Neural cell (in vitro differentiated cells): ENCODE measurements around the gene GLRA2. TPM values are rescaled to one million over a fixed set of nuclear protein-coding genes. Genes with fewer than 3 reads are reported as not detected.

Source experiments
- H2AFZ ChIP-seq: fragments of 200-600, 300-800 bp; sonication (generic), shearing (Covaris generic); 2 replicates; pipeline ENCODE4 v1.6.0; 2014; ENCODE audit warnings: low read depth, mild to moderate bottlenecking, antibody characterized with exemption, low read length, moderate library complexity
- H3F3A ChIP-seq: fragments of 200-600 bp; shearing (Covaris generic); 2 replicates; pipeline ENCODE4 v1.6.1; 2016; ENCODE audit warnings: mild to moderate bottlenecking, moderate library complexity, mixed read lengths, antibody characterized with exemption, low read length; ENCODE audit not compliant: insufficient read depth, poor library complexity, severe bottlenecking
- H3K27ac ChIP-seq: fragments of 200-600, 300-800 bp; sonication (generic), shearing (Covaris generic); 2 replicates; pipeline ENCODE4 v1.5.1; 2014; ENCODE audit warnings: mild to moderate bottlenecking, low read length, moderate library complexity
- H3K27me3 ChIP-seq: fragments of 300-800, 200-600 bp; sonication (generic), shearing (Covaris generic); 2 replicates; pipeline ENCODE4 v1.6.0; 2014; ENCODE audit warnings: mild to moderate bottlenecking, low read depth, low read length, moderate library complexity; ENCODE audit not compliant: insufficient read depth
- H3K36me3 ChIP-seq: fragments of 300-800, 200-600 bp; sonication (generic), shearing (Covaris generic); 2 replicates; pipeline ENCODE4 v1.5.1; 2014; ENCODE audit warnings: mild to moderate bottlenecking, antibody characterized with exemption, low read length, moderate library complexity; ENCODE audit not compliant: insufficient read depth
- H3K4me2 ChIP-seq: fragments of 300-800, 200-600 bp; sonication (generic), shearing (Covaris generic); 2 replicates; pipeline ENCODE4 v1.6.0; 2014; ENCODE audit warnings: mild to moderate bottlenecking, low read length
- H3K4me3 ChIP-seq: fragments of 300-800, 200-600 bp; sonication (generic), shearing (Covaris generic); 2 replicates; pipeline ENCODE4 v1.5.1; 2014; ENCODE audit warnings: mild to moderate bottlenecking, low read length, moderate library complexity
- H3K79me2 ChIP-seq: fragments of 200-600 bp; shearing (Covaris generic); replicated peaks from 2 replicates; pipeline ENCODE4 v1.6.0; 2014; ENCODE audit warnings: mild to moderate bottlenecking, low read length, moderate library complexity; ENCODE audit not compliant: insufficient read depth
- H3K9ac ChIP-seq: fragments of 300-800, 200-600 bp; sonication (generic), shearing (Covaris generic); 2 replicates; pipeline ENCODE4 v1.6.1; 2016; ENCODE audit warnings: mild to moderate bottlenecking, low read length, mixed read lengths
- H3K9me2 ChIP-seq: fragments of 200-600 bp; shearing (Covaris generic); 2 replicates; pipeline ENCODE4 v1.6.1; 2016; ENCODE audit warnings: mild to moderate bottlenecking, low read length, mixed read lengths; ENCODE audit not compliant: insufficient read depth
- H3K9me3 ChIP-seq: fragments of 200-600, 300-800 bp; sonication (generic), shearing (Covaris generic); 2 replicates; pipeline ENCODE4 v1.6.1; 2016; ENCODE audit warnings: mild to moderate bottlenecking, mixed run types, low read length, moderate library complexity, mixed read lengths
- H4K20me1 ChIP-seq: fragments of 200-600 bp; shearing (Covaris generic); 2 replicates; pipeline ENCODE4 v1.6.1; 2016; ENCODE audit warnings: mild to moderate bottlenecking, mixed run types; ENCODE audit not compliant: insufficient read depth
- EP300 ChIP-seq: fragments of 450-650 bp; conservative IDR thresholded peaks from 2 replicates; pipeline ENCODE4 v1.6.1; 2014; ENCODE audit warnings: antibody characterized with exemption, mild to moderate bottlenecking, moderate library complexity; ENCODE audit not compliant: poor library complexity, severe bottlenecking
- EZH2 ChIP-seq: fragments of 200-600, 300-800 bp; shearing (Covaris generic), sonication (generic); IDR thresholded peaks from 2 replicates; pipeline ENCODE4 v1.6.1; 2014; ENCODE audit warnings: antibody characterized with exemption, low read length, borderline replicate concordance, mild to moderate bottlenecking; ENCODE audit not compliant: insufficient read depth, poor library complexity, severe bottlenecking
- MXI1 ChIP-seq: fragments of 450-650 bp; conservative IDR thresholded peaks from 2 replicates; pipeline ENCODE4 v1.6.1; 2014; ENCODE audit warnings: antibody characterized with exemption, mild to moderate bottlenecking; ENCODE audit not compliant: poor library complexity, severe bottlenecking
- POLR2AphosphoS5 ChIP-seq: IDR thresholded peaks from 2 replicates; pipeline ENCODE4 v1.6.1; 2012
- RAD21 ChIP-seq: fragments of 450-650 bp; conservative IDR thresholded peaks from 2 replicates; pipeline ENCODE4 v1.6.1; 2014; ENCODE audit warnings: antibody characterized with exemption, mild to moderate bottlenecking, moderate library complexity
- SMC3 ChIP-seq: fragments of 450-650 bp; conservative IDR thresholded peaks from 2 replicates; pipeline ENCODE4 v1.6.1; 2014; ENCODE audit warnings: antibody characterized with exemption, mild to moderate bottlenecking, moderate library complexity; ENCODE audit not compliant: poor library complexity
- TAF1 ChIP-seq: IDR thresholded peaks from 2 replicates; pipeline ENCODE4 v1.6.1; 2012; ENCODE audit warnings: low read depth
- polyA plus RNA-seq: library from polyadenylated mRNA; depleted of rRNA; stranded (reverse); fragments of >200 nt; gene quantifications from 2 replicates; pipeline ENCODE4 v1.2.3, GENCODE V29; 2014
- TF ChIP-seq, protein P1 (sequence below): fragments of 450-650 bp; IDR thresholded peaks from 2 replicates; pipeline ENCODE4 v1.5.1; 2014; ENCODE audit warnings: antibody characterized with exemption, mild to moderate bottlenecking, moderate library complexity; ENCODE audit not compliant: poor library complexity, severe bottlenecking
- TF ChIP-seq, protein P2 (sequence below): IDR thresholded peaks from 2 replicates; pipeline ENCODE4 v1.6.1; 2012; ENCODE audit warnings: borderline replicate concordance

The GLRA2 gene
- polyA plus RNA-seq, 1 donor from 2014 or later: 18.6 TPM

DNA sequence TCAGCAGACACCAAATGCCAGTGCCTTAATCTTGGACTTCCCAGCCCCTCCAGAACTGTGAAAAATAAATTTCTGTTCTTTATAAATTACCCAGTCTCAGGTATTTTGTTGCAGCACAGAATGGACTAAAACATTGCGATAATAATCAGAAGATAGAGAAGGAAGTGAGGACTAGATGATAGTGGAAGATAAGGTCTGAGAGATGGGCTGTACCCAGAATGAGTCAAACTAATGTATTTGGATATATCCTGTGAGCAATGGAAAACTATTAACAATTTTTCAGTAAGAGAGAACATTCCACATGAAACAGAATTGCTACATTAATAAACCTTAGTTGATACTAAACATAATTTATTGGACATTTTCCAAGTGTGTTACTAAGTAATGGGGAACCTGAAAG lies 250.2 kb downstream of the GLRA2 start:
- Histone ChIP-seq H3K9ac (no peak overlapping the region), H3K9me2 (no peaks in the 10 kb centered on the region), H3F3A (no peaks in the 10 kb centered on the region), H3K9me3 (no peaks in the 10 kb centered on the region), H3K4me3 (no peak overlapping the region), H2AFZ (no peak overlapping the region), H3K4me2 (no peak overlapping the region), H3K79me2 (no peaks in the 10 kb centered on the region), H3K27me3 (no peaks in the 10 kb centered on the region), H3K27ac (no peak overlapping the region), H4K20me1 (no peaks in the 10 kb centered on the region), H3K36me3 (no peaks in the 10 kb centered on the region)
- TF ChIP-seq EP300 (no peak), TAF1 (no peak), SMC3 (no peak), POLR2AphosphoS5 (no peak), EZH2 (no peak), MXI1 (no peak), RAD21 (no peak)
- TF ChIP-seq, protein P1, sequence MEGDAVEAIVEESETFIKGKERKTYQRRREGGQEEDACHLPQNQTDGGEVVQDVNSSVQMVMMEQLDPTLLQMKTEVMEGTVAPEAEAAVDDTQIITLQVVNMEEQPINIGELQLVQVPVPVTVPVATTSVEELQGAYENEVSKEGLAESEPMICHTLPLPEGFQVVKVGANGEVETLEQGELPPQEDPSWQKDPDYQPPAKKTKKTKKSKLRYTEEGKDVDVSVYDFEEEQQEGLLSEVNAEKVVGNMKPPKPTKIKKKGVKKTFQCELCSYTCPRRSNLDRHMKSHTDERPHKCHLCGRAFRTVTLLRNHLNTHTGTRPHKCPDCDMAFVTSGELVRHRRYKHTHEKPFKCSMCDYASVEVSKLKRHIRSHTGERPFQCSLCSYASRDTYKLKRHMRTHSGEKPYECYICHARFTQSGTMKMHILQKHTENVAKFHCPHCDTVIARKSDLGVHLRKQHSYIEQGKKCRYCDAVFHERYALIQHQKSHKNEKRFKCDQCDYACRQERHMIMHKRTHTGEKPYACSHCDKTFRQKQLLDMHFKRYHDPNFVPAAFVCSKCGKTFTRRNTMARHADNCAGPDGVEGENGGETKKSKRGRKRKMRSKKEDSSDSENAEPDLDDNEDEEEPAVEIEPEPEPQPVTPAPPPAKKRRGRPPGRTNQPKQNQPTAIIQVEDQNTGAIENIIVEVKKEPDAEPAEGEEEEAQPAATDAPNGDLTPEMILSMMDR: no peak
- TF ChIP-seq, protein P2, sequence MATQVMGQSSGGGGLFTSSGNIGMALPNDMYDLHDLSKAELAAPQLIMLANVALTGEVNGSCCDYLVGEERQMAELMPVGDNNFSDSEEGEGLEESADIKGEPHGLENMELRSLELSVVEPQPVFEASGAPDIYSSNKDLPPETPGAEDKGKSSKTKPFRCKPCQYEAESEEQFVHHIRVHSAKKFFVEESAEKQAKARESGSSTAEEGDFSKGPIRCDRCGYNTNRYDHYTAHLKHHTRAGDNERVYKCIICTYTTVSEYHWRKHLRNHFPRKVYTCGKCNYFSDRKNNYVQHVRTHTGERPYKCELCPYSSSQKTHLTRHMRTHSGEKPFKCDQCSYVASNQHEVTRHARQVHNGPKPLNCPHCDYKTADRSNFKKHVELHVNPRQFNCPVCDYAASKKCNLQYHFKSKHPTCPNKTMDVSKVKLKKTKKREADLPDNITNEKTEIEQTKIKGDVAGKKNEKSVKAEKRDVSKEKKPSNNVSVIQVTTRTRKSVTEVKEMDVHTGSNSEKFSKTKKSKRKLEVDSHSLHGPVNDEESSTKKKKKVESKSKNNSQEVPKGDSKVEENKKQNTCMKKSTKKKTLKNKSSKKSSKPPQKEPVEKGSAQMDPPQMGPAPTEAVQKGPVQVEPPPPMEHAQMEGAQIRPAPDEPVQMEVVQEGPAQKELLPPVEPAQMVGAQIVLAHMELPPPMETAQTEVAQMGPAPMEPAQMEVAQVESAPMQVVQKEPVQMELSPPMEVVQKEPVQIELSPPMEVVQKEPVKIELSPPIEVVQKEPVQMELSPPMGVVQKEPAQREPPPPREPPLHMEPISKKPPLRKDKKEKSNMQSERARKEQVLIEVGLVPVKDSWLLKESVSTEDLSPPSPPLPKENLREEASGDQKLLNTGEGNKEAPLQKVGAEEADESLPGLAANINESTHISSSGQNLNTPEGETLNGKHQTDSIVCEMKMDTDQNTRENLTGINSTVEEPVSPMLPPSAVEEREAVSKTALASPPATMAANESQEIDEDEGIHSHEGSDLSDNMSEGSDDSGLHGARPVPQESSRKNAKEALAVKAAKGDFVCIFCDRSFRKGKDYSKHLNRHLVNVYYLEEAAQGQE: no peak
